ENCODE measurements around the gene SLC44A1.
A peak's percentile ranks its signal among the peaks of the same experiment; 100 is the strongest.

GRCh38 chr9:105296877-105297287, 52.4 kb downstream of the SLC44A1 start:
- TF ChIP-seq ZFX (CRISPR knock-in tag; IDR thresholded peaks at IDR 0.05; ENCODE audit: low read depth): no peak
- TF ChIP-seq ZNF780A (CRISPR knock-in tag; IDR thresholded peaks at IDR 0.05): no peak
- no peak for TF ChIP-seq SMC3 (IDR thresholded peaks at IDR 0.05; ENCODE audit: low read length)
- peak in 1 of 2 experiments; percentile 68; a peak in 2 of 4 replicates for TF ChIP-seq EP300 (IDR thresholded peaks at IDR 0.05; ENCODE audit: low read depth in 2 of 2, low read length in 2 of 2)
- TF ChIP-seq EP300 (CRISPR knock-in tag; IDR thresholded peaks at IDR 0.05; ENCODE audit: borderline replicate concordance): no peak
- no peak for TF ChIP-seq TFAP4 (IDR thresholded peaks at IDR 0.05; ENCODE audit: borderline replicate concordance, low read depth)
- TF ChIP-seq CTCF (CRISPR knock-in tag; IDR thresholded peaks at IDR 0.05): no peak
- TF ChIP-seq SSRP1 (CRISPR knock-in tag; IDR thresholded peaks at IDR 0.05): no peak
